NCI-H345 (cell line): ENCODE results near the gene CFTR.
"Not testable (repeated sequence)": the region's sequence is repeated elsewhere in the genome, so short reads cannot be mapped to it uniquely, and the experiment has no call there.

ENCODE experiments used
- DNase-seq: peaks from one replicate; lab custom pipeline; 2025; lab: John Stamatoyannopoulos, UW

Gene CFTR

GRCh38 chr7:117479225-117480054 lies at the start of gene CFTR:
Gene CFTR (plus strand): TSS chr7:117480025. CDS start chr7:117480095, 70 bp downstream.
- no peak for DNase-seq

- no peak for DNase-seq
Measured at GRCh38 chr7:117435475-117436043, 44.3 kb upstream of the CFTR start.

- no peak for DNase-seq
Measured at GRCh38 chr7:117444646-117445045, 35.2 kb upstream of the CFTR start.

- no peak for DNase-seq
Measured at GRCh38 chr7:117445206-117445605, 34.6 kb upstream of the CFTR start.

DNA sequence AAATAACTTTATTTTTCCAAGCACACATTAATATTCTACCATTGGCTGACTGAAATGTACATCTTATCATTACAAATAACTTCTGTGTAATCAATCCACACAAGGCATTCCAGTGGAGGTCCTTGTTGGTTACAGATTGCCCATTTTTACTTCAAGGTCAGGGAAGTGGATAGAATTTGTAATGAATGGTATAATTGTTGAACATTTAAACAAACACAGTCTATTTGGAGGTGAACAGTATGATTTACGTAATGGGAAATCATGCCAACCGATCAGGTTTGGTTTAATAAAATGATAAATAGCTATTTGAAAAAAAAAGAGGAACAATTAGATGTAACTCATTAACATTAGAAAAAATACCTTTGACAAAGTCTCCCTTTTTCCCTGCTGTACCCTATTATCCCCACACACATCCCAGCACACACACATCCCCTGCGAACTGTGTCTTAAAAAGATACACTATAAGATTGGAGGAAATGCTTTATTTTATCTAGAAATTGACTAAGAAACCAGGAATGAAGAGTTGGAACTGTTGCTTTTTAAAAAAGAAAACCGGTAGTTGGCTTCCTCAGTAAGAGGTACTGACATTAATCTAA lies 33.5 kb upstream of the CFTR start:
- DNase-seq: no peak

- no peak for DNase-seq
Measured at GRCh38 chr7:117448655-117449054, 31.2 kb upstream of the CFTR start.

DNA sequence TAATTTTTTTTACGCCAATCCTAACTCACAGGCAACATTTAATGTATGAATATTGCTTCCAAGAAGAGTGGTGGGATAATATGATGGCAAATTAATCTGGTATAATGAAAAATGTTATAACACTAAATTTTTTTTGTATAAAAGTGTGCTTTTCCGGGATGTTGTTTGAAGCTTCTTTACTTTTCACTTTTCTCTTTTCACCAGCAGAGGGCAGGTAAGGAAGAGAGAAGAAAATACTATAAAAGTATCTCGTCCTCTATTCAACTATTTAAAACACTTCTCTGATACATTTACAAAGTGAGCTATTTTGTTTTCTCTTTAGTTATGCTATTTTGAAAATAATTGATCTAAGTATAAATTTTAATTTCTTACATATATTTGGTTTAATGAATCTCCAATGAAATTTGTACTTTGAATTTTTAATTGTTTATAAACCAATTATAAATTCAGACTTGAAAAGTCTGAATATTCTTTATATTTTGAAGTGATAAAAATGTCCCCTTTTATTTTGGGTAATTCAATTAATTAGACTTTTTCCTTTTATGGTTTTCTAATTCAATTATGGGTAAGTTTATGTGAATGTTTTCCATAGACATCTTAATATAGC lies 20.7 kb upstream of the CFTR start:
- DNase-seq: peak; percentile 23

DNA sequence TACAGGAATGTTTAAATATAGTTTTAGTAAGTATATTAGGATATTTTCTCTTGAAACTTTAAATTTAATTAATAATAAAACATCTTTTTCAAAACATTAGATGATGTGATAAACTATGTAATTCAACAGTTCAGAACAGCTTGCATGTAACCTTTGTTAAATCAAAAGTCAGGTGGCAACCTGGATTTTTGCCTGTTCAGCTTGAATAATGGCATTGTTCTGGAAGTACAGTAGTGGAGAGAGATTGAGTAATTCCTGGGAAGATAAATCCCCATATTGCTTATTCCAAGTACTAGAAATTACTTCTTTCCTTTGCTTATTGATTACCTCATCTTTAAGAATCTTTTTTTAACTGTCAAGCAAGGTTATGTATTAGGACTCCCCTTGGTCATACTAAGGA lies 20.1 kb upstream of the CFTR start:
- no peak for DNase-seq

- DNase-seq: not testable (repeated sequence)
Measured at GRCh38 chr7:117460815-117461214, 19.0 kb upstream of the CFTR start.

DNA sequence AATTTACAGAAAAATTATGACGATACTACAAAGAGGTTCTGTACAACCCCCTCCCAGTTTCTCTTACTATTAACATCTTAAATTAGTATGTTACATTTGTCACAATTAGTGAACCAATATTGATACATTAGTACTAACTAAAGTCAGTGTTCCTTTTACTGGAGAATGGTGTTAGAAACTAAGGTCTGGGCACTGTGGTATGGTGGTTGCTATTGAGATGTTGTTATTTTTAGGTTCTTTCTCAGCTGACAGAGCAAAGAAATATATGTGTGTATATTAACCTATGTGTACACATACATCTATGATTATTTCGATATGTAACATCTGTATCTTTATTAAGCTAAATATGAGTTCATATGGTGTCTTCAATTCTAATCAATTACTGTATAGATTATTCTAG lies 11.7 kb upstream of the CFTR start:
- DNase-seq: no peak

DNA sequence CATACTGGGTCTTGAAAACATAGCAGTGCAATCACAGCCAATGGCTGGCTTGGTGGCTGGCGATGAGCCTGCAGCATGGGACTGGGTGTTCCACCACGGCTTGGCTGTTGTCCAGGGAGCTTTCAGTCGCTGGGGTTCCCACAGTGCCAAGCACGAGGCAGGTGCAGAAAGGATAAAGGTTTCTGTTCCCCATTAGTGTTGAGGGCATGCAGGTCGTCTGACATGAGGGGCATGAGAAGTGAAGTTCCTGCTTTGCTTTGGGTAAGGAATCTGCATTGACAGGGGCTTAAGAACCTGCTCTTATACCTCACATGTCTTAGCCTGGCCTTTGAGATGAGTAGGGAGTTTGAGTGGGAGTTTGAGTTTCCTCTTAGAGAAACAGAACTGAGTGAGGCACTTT lies 9.0 kb upstream of the CFTR start:
- DNase-seq: peak; percentile 59

DNA sequence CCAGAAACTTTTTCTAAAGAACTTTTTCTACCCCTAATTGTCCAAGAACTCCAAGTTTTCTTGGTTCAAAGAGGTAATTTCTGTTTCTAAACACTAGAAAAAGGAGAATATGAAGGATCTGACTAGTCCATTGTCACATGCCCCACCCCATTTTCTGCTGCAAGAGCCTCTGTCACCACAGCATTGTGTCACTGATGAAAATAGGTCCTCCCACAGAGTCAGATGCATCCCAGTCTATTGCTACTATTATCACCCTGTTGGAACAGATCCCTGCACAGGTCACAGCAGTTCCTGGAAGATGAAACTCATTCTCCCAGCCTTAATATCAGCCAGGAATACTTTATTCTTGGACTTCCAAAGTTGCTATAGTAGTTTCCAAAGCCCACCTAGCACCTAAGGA lies 7.5 kb upstream of the CFTR start:
- DNase-seq: no peak

GRCh38 chr7:117476557-117477215 lies 3.1 kb upstream of the CFTR start:
- DNase-seq: no peak

DNA sequence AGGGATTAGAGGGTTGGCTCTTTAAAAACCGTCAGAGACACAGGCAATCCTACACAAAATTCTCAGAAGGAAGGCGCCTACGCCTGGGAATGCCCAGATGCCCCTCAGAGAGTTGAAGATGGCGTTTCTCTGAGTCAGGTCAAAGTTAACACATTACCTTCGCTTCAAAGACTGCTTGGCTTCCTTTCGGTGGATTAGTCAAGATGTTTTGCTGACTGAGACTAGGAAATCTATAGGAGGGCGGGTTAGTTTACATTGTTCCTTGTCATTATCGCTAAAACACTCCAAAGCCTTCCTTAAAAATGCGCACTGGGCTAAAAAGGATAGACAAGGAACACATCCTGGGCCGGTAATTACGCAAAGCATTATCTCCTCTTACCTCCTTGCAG lies 995 bp upstream of the CFTR start:
- DNase-seq: no peak

- no peak for DNase-seq
Measured at GRCh38 chr7:117480055-117480362, 184 bp downstream of the CFTR start.

DNA sequence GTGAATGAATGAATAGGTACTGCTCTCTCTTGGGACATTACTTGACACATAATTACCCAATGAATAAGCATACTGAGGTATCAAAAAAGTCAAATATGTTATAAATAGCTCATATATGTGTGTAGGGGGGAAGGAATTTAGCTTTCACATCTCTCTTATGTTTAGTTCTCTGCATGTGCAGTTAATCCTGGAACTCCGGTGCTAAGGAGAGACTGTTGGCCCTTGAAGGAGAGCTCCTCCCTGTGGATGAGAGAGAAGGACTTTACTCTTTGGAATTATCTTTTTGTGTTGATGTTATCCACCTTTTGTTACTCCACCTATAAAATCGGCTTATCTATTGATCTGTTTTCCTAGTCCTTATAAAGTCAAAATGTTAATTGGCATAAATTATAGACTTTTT lies 1.2 kb downstream of the CFTR start:
- no peak for DNase-seq

- no peak for DNase-seq
Measured at GRCh38 chr7:117485118-117485620, 5.3 kb downstream of the CFTR start.

GRCh38 chr7:117489016-117489415 lies 9.2 kb downstream of the CFTR start:
- no peak for DNase-seq

DNA sequence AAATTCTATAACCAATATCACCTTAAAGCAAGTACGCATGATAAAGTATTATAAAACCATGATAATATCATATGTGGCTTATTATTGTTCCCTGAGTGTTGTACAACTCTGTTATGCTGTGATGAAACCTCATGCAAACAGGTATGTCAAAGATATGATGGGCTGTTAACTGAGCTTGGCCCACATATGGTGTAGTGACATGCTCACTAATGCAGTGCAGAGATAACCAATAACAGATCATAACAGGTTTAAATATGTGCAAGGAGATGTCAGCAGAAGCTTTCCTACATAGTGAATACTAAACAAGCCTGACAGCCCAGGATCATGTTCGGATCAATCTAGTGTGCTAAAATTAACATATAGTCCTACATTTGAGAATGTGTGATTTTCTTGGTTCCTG lies 9.6 kb downstream of the CFTR start:
- no peak for DNase-seq

DNA sequence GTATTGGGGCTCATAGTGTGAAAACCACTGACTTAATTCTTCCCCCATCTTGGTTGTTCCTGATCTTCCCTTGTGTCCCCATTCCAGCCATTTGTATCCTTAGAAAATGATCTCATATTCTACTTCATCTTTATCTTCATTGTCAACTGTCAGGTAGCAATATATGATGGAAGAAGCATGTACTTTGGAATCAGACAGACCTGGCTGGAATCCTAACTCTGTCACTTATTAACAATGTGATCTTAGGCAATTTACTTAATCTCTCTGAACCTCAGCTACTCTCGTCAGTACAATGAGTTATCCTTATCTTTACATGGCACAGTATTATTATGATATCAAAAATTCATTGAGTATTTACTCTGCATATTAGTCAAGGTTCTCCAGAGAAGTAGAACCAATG lies 10.1 kb downstream of the CFTR start:
- no peak for DNase-seq

- DNase-seq: no peak
Measured at GRCh38 chr7:117492649-117493048, 12.8 kb downstream of the CFTR start.

- DNase-seq: no peak
Measured at GRCh38 chr7:117493460-117493859, 13.6 kb downstream of the CFTR start.
